Mucosa of rectum (tissue), 2 donors: Measurements from ENCODE around the gene RNF144A.
"Not testable (repeated sequence)": the region's sequence is repeated elsewhere in the genome, so short reads cannot be mapped to it uniquely, and the experiment has no call there.

Experiments used
- H3K27ac ChIP-seq, 2 donors: one replicate each; pipeline ENCODE4 v1.7.0; 2013; ENCODE audit warnings: inconsistent platforms in 2 of 2, low read depth in 2 of 2, low read length in 2 of 2
- H3K27me3 ChIP-seq, 2 donors: one replicate each; pipeline ENCODE4 v1.7.0; 2013; ENCODE audit warnings: low read length in 2 of 2; ENCODE audit not compliant: control insufficient read depth in 2 of 2, insufficient read depth in 2 of 2
- H3K36me3 ChIP-seq, 2 donors: one replicate each; pipeline ENCODE4 v1.7.0; 2013; ENCODE audit warnings: low read length in 2 of 2; ENCODE audit not compliant: control insufficient read depth in 2 of 2, insufficient read depth in 2 of 2
- H3K4me1 ChIP-seq, 2 donors: one replicate each; pipeline ENCODE4 v1.7.0; 2013; ENCODE audit warnings: low read length in 2 of 2, mild to moderate bottlenecking in 1 of 2; ENCODE audit not compliant: control insufficient read depth in 2 of 2, insufficient read depth in 2 of 2
- H3K4me3 ChIP-seq, 2 donors: one replicate each; pipeline ENCODE4 v1.7.0; 2013; ENCODE audit warnings: low read length in 2 of 2
- H3K9ac ChIP-seq, 2 donors: one replicate each; pipeline ENCODE4 v1.7.0; 2013; ENCODE audit warnings: low read length in 2 of 2, low read depth in 1 of 2, mild to moderate bottlenecking in 1 of 2
- H3K9me3 ChIP-seq, 2 donors: one replicate each; pipeline ENCODE4 v1.7.0; 2013; ENCODE audit warnings: low read length in 2 of 2; ENCODE audit not compliant: control insufficient read depth in 2 of 2
- donor health status: healthy.
- donor health status: Normal muscosa, but diverticular disease.

Gene RNF144A

GRCh38 chr2:6934758-6935651 is 17.8 kb downstream of the RNF144A start:
- H3K27ac ChIP-seq: no peak overlapping the region

GRCh38 chr2:6935652-6936020 is 18.4 kb downstream of the RNF144A start:
- not testable (repeated sequence) for H3K9me3 ChIP-seq, H3K27ac ChIP-seq, H3K4me1 ChIP-seq, H3K9ac ChIP-seq, H3K27me3 ChIP-seq, H3K4me3 ChIP-seq, H3K36me3 ChIP-seq

More at GRCh38 chr2:6934758-6935651, 17.8 kb downstream of the RNF144A start:
- Histone ChIP-seq H3K36me3 (no peaks in the 10 kb centered on the region), H3K27me3 (no peaks in the 10 kb centered on the region), H3K9me3 (no peaks in the 10 kb centered on the region), H3K9ac (no peak overlapping the region), H3K4me3 (no peak overlapping the region), H3K4me1 (no peaks in the 10 kb centered on the region)

GRCh38 chr2:6937157-6937556 is 19.9 kb downstream of the RNF144A start:
- Histone ChIP-seq H3K9me3 (no peaks in the 10 kb centered on the region), H3K36me3 (no peaks in the 10 kb centered on the region), H3K4me1 (no peaks in the 10 kb centered on the region), H3K4me3 (no peak overlapping the region), H3K27me3 (no peaks in the 10 kb centered on the region), H3K9ac (no peak overlapping the region), H3K27ac (no peak overlapping the region)

- H3K4me3 ChIP-seq: no peak overlapping the region
- H3K9me3 ChIP-seq: no peaks in the 10 kb centered on the region
- H3K9ac ChIP-seq: no peak overlapping the region
- H3K36me3 ChIP-seq: no peaks in the 10 kb centered on the region
- no peaks in the 10 kb centered on the region for H3K27me3 ChIP-seq
- H3K4me1 ChIP-seq: no peaks in the 10 kb centered on the region
- H3K27ac ChIP-seq: no peak overlapping the region
These were observed 20.4 kb downstream of the RNF144A start for GRCh38 chr2:6937582-6937981.

GRCh38 chr2:6939071-6939470 is 21.9 kb downstream of the RNF144A start:
- no peaks in the 10 kb centered on the region for H3K27me3 ChIP-seq
- H3K4me3 ChIP-seq: no peak overlapping the region
- no peak overlapping the region for H3K9ac ChIP-seq
- H3K36me3 ChIP-seq: peaks cover 0 to 9% of the 10 kb centered on the region in 2 donors
- H3K9me3 ChIP-seq: no peaks in the 10 kb centered on the region
- H3K4me1 ChIP-seq: no peaks in the 10 kb centered on the region
- H3K27ac ChIP-seq: no peak overlapping the region

GRCh38 chr2:6940820-6941219 is 23.6 kb downstream of the RNF144A start:
- H3K9me3 ChIP-seq: no peaks in the 10 kb centered on the region
- H3K4me1 ChIP-seq: no peaks in the 10 kb centered on the region
- H3K27me3 ChIP-seq: no peaks in the 10 kb centered on the region
- no peak overlapping the region for H3K27ac ChIP-seq
- H3K4me3 ChIP-seq: no peak overlapping the region
- peaks cover 0 to 9% of the 10 kb centered on the region in 2 donors for H3K36me3 ChIP-seq
- H3K9ac ChIP-seq: no peak overlapping the region

GRCh38 chr2:6941299-6942046 is 24.3 kb downstream of the RNF144A start:
- H3K36me3 ChIP-seq: peaks cover 0 to 9% of the 10 kb centered on the region in 2 donors
- H3K27ac ChIP-seq: no peak overlapping the region
- H3K4me1 ChIP-seq: no peaks in the 10 kb centered on the region
- no peaks in the 10 kb centered on the region for H3K9me3 ChIP-seq
- no peak overlapping the region for H3K9ac ChIP-seq
- H3K4me3 ChIP-seq: no peak overlapping the region
- H3K27me3 ChIP-seq: no peaks in the 10 kb centered on the region

- H3K9ac ChIP-seq: no peak overlapping the region
- H3K4me3 ChIP-seq: no peak overlapping the region
- peaks cover 0 to 9% of the 10 kb centered on the region in 2 donors for H3K36me3 ChIP-seq
- H3K27me3 ChIP-seq: no peaks in the 10 kb centered on the region
- H3K4me1 ChIP-seq: no peaks in the 10 kb centered on the region
- no peaks in the 10 kb centered on the region for H3K9me3 ChIP-seq
- no peak overlapping the region for H3K27ac ChIP-seq
These were observed 25.6 kb downstream of the RNF144A start for GRCh38 chr2:6942848-6943247.

GRCh38 chr2:6943523-6943922 is 26.3 kb downstream of the RNF144A start:
- no peaks in the 10 kb centered on the region for H3K4me1 ChIP-seq
- no peak overlapping the region for H3K27ac ChIP-seq
- no peaks in the 10 kb centered on the region for H3K9me3 ChIP-seq

GRCh38 chr2:6943971-6944370 is 26.8 kb downstream of the RNF144A start:
- Histone ChIP-seq H3K4me1 (no peaks in the 10 kb centered on the region), H3K27ac (no peak overlapping the region), H3K9ac (no peak overlapping the region), H3K36me3 (peaks cover 0 to 9% of the 10 kb centered on the region in 2 donors), H3K27me3 (no peaks in the 10 kb centered on the region), H3K9me3 (no peaks in the 10 kb centered on the region), H3K4me3 (no peak overlapping the region)

More at GRCh38 chr2:6943523-6943922, 26.3 kb downstream of the RNF144A start:
- peaks cover 0 to 9% of the 10 kb centered on the region in 2 donors for H3K36me3 ChIP-seq
- no peak overlapping the region for H3K9ac ChIP-seq
- H3K4me3 ChIP-seq: no peak overlapping the region
- H3K27me3 ChIP-seq: no peaks in the 10 kb centered on the region
